NOMO-1 treated with dmso at 0.1 percent for 144 hours (cell line): ENCODE data around the gene TAF5L.
"Not testable (repeated sequence)": the region's sequence is repeated elsewhere in the genome, so short reads cannot be mapped to it uniquely, and the experiment has no call there.

Source experiments
- DNase-seq: peaks from one replicate; lab custom pipeline; 2025; ENCODE audit not compliant: unreplicated experiment; lab: John Stamatoyannopoulos, UW

TAF5L gene

DNA sequence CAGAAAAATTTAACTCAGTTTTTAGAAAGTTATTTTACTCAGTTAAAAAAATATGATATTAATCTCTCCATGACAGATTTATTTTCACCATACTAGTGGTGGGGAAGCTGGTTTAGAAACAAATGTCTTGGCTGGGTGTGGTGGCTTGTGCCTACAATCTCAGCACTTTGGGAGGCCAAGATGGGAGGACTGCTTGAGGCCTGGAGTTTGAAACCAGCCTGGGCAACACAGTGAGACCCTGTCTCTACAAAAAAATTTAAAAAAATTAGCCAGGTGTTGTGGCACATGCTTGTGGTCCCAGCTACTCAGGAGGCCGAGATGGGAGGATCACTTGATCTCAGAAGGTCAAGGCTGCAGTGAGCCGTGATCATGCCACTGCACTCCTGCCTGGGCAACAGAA, 17.3 kb downstream of the TAF5L start:
- no peak for DNase-seq

DNA sequence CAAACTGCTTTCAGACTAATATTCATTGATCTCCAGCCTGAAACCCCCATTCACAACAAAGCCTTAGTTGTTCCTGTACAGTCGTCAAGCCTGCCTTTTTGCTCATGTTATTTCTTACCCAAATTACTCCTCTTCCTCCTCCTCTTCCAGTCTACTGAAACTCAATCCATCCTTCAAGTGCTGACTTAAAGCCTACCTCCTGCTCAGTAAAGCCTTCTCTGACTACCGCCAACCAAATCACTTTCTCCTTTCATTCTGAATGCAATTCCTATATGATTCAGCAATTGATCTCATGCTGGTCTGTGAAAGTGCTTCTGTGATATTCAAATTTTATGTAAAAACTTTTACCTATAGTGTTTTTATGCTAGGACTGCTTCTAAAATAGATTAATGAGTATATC, 18.6 kb downstream of the TAF5L start:
- DNase-seq: no peak

DNA sequence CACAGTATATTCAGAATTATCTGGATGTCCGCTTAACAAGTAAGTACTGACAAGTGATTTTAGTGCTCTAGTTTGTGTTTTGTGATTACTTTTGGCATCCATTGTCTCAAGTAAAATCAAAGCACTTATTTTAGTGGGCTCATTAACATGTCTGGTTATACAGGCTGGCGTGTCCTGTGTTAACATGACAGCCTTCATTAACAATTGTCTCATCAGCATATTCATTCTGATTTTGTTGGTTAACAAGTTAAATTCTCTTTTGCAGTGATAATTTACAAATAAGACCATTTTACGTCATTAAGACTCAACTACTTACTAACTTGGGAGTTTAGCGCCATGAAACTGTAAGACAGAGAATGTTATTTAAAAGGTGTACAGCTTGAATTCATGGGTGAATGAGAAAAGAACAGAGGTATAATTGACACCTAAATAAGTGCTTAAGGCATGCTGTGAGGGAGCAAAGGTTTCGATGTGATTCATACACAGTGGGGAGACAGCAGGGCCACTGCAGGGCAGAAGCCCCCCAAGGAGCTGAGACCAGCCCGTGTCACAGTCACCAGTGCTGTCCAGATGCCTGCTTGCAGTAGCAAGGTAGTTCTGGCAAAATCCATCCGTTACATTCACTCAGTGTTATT, 22.4 kb downstream of the TAF5L start:
- DNase-seq: no peak

DNA sequence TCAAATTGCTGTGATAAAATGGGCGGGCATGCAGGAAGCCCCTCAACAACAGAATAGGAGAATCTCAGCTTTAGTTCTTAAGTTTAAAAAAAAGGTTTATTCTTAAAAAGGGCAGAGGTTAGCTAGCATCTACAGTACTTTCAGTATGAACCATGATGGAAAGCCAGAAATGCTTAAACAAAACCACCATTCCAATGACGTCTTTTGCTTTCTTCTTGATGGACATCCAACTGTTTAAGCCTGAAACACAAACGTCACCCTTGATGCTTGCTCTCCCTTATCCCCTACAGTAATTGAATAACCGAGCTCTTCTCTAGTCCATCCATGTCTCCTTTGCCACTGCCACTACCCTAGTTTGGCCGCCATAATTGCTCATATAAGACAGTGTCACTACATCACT, 25.7 kb downstream of the TAF5L start:
- DNase-seq: no peak

DNA sequence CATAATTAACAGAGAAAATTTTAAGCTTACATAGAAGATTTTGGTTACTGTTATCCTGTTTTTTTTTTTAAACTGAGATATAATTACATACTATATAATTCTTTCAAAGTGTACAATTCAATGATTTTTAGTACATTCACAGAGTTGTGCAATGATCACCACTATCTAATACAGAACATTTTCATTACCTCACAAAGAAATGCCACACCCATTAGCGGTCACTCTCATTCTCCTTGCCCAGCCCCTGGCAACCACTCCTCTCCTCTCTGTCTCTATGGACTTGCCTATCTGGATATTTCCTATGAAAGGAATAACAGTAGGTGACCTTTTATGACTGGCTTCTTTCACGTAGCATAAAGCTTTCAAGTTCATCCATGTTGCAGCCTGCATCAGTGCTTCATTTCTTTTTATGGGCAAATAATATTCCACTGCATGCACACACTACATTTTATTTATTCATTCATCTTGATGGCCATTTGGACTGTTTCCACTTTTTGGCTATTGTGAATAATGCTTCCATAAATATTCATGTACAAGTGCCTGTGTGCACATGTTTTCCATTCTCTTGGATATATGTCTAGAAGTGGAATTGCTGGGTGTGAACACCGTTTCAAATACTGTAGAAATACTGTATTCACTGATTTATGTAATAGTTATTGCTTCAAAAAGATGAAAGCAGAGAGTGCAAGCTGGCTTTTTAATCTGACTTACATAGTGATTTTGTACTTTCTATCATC, 26.5 kb downstream of the TAF5L start:
- no peak for DNase-seq

DNA sequence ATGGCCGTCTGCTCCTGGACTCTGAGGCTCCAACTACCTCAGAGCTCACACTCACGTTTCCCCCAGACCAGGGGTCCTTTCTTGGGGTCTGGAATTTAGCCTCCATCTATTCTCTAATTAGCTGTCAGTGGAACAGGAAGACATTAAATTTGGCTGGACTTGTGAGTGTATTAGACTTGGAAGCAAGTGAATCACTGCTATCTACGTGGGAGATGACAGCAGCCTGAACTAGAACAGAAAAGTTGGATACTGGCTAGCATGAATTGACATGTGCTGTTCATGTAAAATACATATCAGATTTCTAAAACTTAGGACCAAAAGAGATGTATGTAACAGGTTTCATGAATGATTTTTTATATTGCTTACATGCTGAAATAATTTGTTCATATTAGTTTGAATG, 28.0 kb downstream of the TAF5L start:
- DNase-seq: no peak

DNA sequence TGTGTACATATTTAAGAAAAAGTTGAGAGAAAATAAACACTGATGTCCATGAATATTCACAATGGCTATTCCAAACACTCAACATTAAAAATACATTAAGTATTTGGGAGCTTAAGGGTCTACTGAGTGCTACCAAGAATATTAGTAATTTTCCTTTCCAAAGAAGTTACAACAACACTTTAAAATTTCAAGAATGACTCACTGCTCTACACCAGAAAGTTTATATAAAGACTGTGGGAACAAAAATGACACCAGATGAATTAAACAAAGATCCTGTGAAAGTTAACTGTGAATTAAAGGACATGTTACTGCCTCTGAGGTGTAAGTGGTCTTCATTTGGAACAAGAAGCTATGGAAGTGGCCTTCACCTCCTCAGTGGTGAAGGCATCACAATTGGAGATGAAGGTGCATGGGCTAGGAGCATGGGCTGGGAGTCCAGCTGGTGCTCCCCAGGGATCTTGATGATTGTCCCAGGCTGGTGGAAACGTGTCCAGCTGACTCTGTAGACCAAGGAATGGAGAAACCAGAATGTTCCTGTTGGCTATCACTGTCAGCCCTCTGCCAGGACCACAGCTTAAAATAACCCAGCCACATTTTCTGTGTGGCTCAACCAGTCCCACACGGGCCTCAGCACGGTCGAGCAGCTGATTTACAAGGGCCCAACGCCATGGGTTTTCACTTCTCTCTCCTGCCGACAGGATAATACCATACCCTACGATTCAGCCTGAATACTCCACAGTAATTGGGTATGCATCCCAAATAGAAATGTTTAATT, 28.8 kb downstream of the TAF5L start:
- no peak for DNase-seq

DNA sequence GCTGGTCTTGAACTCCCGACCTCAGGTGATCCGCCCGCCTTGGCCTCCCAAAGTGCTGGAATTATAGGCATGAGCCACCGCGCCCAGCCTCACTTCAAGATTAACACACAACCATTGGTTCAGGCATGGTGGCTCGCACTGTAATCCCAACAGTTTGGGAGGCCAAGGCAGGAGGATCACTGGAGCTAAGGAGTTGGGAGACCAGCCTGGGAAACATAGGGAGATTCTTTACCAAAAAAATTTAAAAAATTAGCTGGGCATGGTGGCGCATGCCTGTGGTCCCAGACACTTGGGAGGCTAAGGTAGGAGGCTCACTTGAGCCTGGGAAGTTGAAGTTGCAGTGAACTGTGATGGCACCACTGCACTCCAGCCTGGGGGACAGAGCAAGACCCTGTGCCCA, 30.0 kb downstream of the TAF5L start:
- not testable (repeated sequence) for DNase-seq

DNA sequence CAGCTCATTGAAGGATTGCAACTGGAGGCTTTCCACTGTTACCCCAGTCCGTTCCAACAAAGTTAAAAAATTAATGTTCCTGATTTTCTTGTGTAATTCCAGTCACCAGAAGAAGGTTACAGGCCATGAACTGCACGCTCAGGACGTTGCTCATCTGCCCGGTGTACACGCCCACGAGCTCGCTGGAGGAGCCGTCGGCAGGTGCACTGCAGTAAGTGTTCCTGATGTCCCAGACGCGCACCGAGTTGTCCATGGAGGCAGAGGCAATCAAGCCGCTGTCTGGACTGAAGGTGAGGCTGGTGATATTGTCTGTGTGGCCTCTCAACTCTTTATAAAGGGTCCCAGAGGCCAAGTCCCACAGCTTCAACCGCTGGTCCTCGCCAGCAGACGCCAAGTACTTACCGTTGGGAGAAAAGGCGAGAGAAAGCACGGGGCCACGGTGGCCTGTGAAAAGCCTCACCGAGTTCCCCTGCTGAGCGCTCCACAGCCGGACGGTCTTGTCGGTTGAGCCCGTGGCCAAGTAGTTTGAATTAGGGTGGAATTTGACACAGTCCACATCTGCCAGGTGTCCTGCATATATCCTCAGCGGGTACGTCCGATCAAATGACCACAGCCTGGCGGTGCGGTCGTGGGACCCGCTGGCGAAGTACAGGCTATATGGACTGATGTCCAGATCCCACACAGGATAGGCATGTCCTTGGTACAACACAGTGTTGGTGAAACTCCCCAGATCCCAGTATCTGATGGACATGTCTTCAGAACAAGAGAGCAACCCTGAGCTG, 31.5 kb downstream of the TAF5L start:
- DNase-seq: no peak

DNA sequence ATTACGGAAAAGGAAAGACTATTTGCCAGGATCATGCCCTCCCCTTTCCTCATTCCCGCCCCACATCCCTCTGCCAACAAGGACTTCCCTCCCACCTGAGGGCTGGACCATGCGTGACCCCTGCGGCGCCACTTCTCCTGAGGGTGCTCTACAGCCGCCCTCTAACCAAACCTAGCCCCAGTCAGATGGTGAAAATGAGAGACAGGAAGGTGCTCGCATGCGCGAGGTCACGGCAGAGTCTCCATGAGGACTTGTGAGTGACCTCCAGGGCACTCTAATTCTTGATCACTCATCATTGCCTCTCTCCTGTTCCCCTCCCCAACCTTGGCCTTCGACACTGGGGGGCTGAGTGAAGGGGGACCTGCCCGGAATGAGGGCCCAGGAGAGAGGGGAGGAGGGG, 32.1 kb downstream of the TAF5L start:
- no peak for DNase-seq

DNA sequence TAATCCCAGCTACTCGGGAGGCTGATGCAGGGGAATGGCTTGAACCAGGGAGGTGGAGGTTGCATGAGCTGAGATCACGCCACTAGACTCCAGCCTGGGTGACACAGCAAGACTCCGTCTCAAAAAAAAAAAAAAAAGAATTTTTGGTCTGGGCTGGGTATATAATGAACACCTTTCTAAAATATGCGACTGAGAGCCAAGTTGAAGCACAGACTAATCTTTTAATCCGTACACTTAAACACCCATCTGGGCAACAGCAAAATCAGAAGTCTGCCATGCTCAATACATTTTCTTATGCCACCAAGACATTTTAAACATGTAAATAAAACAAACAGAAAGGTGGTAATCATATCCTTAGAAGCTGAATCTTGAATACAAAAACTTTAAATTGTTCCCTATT, 35.8 kb downstream of the TAF5L start:
- no peak for DNase-seq

DNA sequence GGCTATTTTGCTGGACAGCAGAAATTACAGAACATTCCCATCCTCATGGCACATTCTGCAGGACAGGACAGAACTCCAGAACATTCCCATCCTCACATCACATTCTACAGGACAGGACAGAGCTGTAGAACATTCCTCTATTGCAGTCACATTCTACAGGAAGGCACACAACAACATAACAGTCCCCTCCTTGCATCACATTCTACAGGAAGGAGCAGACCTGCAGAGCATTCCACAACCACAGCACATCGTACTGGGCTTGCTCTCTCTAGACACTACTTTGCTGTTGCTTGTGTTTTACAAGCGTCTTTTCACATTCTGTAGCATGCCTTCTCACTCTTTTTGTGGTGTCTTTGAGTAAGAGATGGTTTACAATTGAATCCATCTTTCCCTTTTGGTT, 40.6 kb downstream of the TAF5L start:
- DNase-seq: no peak

DNA sequence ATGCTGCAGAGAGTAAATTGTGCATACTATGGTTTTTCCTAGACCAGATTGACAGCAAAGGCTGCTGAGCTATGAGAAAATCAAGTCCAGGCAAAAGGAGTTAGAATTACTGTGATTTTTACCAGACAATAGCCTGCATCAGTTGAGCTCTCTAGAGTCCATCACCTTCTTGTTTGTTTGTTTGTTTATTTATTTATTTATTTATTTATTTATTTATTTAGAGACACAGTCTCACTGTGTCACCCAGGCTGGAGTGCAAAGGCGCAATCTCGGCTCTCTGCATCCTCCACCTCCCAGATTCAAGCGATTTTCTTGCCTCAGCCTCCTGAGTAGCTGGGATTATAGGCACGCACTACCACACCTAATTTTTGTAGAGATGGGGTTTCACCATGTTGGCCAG, 43.2 kb downstream of the TAF5L start:
- no peak for DNase-seq

DNA sequence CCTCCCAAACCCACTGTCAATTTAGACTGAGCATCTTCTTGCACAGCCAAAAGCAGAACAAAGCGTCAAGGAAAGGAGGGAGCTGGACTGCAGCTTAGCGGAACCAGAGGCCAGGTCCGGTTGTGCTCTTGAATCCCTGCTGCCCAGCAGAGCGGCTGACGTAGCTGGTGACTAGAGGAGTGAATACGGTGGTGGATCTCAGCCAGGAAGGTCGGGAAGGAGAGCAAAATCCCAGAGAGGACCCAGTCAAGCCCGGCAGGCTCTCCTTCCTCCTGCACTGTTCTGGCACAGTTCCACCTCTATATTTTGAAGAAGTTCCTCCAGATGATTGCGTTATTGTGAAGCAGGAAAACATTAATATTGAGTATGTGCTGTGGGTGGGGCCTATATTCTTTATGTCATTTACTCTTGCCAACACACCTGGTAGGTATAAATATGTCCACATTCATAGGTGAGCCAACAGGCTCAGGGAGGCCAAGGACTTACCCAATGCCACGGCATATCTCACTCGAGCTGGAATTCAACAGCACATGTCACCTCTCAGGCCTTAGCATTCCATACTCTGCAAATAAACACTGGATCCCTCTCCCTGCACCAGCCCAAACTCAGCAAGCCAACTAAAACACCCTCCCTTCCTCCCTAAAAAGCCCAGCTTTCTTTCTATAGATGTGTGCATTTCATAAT, 43.8 kb downstream of the TAF5L start:
- DNase-seq: peak; percentile 28

DNA sequence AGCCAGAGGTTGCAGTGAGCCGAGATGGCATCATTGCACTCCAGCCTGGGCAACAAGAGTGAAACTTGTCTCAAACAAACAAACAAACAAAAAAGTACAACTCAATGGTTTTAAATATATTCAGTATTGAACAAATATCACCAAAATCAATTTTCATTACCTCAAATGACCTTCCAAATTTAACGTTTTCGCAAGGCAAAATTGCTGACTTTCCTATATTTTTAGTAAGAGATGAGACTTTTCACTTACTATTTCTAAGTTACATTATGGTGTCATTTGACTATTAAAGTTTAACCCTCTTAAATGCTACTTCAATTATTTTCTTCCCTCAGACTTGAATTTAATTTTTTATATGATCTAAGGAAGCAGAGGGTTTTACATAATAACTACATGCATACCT, 44.4 kb downstream of the TAF5L start:
- DNase-seq: no peak

DNA sequence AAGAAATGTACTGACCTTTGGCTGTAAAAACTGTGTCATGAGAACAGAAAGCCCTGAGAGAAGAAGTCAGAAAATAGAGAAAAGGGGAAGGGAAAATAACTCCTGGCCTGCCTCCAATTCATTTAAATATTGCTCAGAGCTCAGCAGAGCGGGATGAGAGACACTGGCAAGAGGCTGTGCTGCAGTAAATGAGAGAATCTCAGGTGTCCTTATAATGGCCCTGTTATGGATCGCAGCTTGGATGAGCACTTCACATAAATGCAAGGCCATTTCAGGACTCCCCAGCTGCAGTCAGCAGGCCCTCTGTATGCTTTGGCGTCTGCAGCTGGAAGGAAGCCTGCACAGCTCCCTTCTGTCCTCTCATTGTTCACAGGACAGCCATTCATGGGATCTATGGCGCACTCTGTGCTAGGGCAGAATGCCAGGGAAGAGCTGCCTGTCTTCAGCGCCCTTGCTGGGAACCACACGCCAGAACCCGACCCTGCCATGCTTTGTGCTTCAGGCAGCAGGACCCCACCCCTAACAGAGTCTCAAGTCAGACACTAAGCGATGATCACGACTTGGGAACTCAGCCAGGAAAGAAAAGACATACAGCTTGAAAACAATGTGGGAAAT, 46.8 kb downstream of the TAF5L start:
- DNase-seq: peak; percentile 32

DNA sequence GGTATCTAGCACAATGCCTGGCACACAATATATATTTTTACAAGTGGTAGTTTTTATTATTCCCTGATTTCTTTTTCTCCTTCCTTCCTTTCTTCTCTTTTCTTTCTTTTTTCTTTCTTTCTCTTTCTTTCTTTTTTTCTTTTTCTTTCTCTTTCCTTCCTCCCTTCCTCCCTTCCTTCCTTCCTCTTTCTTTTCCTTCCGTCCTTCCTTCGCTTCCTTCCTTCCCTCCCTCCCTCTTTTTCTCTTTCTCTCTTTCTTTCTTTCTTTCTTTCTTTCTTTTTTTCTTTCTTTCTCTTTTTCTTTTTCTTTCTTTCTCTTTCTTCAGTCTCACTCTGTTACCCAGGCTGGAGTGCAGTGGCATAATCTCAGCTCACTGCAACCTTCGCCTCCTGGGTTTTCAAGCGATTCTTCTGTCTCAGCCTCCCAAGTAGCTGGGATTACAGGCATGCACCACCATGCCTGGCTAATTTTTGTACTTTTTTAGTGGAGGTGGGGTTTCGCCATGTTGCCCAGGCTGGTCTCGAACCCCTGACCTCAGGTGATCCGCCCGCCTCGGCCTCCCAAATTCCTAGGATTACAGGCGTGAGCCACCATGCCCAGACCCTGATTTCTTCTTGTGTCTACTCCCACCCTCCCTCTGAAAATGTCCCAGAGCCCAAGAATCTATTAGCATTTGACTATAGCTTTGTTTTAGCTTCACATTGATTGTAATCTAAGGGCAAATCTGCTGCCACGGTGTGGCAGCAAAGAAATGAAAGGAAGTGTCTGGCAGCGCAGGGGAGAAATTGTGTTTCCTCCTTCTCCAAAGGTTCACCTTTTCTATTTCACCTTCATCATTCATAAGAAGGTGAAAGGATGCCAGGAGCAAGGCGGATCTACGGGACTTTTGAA, 47.5 kb downstream of the TAF5L start:
- no peak for DNase-seq

DNA sequence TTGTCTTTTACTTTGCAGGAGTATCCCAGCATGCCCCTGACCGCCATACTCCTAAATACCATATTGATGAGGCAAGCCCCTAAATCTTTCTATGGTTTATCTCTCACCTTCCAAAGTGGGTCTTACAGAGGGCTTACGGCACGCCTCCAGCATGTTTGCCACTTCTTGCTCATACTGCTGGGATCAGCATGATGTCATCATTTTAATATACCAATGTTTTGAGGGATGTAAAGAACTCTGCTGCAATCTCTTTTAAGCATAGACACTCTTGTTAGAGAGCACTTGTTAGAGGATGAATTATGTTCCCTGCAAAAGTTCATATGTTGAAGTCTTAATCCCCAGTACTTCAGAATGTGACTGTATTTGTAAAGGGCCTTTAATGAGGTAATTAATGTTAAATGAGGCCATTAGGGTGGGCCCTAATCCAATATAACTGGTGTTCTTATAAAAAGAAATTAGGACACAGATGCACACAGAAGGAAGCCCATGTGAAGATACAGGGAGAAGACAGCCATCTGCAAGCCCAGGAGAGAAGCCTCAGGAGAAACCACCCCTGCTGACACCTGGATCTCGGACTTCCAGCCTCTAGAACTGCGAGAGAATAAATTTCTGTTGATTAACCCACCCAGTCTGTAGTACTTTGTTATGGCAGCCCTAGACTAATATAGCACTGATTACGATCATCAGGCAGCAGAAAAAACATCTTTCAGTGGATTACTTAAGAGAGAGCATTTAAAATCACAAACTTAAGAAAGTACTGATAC, 51.1 kb downstream of the TAF5L start:
- DNase-seq: no peak

DNA sequence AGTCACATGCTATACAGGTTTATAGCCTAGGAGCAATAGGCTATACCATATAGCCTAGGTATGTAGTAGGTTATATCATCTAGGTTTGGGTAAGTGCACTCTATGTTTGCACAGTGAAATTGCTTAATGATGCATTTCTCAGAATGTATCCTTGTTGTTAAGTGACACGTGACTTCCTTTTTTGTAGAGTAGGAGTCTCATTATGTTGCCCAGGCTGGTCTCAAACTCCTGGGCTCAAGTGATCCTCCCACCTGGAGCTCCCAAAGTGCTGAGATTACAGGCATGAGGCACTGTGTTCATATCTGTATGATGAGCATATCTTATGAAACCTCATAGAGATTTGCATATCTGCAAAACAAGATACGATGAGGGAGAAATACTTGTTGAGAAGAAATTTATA, 53.6 kb downstream of the TAF5L start:
- DNase-seq: no peak
